GM13976 (cell line): ENCODE data around the gene VAX1.

ENCODE experiments used
- DNase-seq: peaks from one replicate; pipeline ENCODE4 v3.0.0; 2012; ENCODE audit warnings: low spot score
- in situ Hi-C: fragments of 300-500 bp; cut with MboI; formaldehyde crosslinking; loops from one replicate; pipeline ENCODE4 v1.12.0; 2022; ENCODE audit warnings: low sequenced_read_pairs, mixed read lengths, inconsistent platforms; ENCODE audit not compliant: unreplicated experiment
- TF ChIP-seq, protein P1 (sequence below): IDR thresholded peaks from 2 replicates; pipeline ENCODE4 v1.5.1; 2012; ENCODE audit warnings: borderline replicate concordance, mild to moderate bottlenecking; ENCODE audit not compliant: insufficient read depth; ENCODE audit errors: extremely low read depth, missing control alignments, control extremely low read depth

The VAX1 gene

DNA sequence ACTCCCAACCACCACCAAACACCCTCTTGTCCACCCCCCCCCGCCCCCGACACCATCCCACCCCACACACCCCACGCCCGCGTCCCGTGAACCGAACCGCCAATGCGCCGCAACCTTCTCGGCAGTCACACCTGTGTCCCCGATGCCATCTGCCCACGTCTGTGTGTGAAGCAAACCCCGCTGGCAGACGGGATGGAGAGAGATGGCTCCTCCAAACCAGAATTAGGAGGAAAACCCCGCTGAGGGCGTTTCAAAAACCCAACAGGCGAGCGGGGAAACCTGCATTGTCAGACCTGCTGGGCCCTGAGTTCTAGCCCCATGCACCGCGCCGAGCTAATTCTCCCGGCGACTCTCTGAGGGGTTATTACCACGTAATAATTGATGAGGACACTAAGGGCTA, 30.7 kb upstream of the VAX1 start:
- in situ Hi-C loops: no loop called here
- TF ChIP-seq, protein P1, sequence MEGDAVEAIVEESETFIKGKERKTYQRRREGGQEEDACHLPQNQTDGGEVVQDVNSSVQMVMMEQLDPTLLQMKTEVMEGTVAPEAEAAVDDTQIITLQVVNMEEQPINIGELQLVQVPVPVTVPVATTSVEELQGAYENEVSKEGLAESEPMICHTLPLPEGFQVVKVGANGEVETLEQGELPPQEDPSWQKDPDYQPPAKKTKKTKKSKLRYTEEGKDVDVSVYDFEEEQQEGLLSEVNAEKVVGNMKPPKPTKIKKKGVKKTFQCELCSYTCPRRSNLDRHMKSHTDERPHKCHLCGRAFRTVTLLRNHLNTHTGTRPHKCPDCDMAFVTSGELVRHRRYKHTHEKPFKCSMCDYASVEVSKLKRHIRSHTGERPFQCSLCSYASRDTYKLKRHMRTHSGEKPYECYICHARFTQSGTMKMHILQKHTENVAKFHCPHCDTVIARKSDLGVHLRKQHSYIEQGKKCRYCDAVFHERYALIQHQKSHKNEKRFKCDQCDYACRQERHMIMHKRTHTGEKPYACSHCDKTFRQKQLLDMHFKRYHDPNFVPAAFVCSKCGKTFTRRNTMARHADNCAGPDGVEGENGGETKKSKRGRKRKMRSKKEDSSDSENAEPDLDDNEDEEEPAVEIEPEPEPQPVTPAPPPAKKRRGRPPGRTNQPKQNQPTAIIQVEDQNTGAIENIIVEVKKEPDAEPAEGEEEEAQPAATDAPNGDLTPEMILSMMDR: no peak
- DNase-seq: peak; percentile 33

DNA sequence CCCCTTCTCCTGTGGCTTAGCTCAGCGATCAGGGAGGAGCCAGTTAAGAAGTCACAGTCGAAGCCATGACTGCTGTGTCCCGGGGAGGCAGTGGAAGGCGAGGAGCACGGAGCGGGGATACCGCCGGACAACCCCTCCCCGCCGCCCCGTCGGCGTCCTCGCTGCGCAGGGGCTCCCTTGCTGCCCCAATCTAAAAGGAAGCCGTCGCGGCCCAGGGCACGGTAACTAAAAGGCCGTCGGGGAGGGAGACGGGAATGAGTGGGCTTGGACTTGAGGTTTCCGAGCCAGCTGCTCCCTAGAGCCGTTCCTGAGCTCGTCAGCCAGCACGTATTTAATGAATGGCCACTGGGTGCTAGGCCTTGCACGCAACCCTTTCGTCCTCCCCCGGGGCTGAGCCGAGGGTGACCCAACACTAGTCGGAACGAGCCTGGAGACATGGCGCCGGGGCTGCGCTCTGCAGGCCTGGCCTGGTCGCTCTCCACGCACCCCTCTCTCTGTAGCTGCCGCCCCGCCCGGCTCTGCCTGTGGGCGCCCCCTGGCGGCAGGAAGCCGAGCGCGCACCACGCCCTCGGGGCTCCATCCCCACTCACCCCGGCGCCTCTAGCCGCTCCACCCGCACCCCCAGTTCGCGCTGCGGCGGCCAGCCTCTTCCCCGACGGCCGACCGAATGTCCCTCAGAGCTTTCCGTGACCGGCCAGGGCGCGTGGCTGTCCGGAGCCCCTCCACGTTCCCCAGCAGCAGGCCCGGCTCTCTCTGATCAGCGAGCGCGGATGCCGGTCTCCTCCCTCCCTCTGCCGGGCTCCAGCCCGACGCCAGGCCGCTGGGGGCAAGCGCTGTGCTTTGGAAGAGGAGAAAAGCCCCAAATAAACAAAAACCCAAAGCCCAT, 30.0 kb upstream of the VAX1 start:
- DNase-seq: peak; percentile 89
- TF ChIP-seq, protein P1: peak; percentile 67
- in situ Hi-C loops: no loop called here

DNA sequence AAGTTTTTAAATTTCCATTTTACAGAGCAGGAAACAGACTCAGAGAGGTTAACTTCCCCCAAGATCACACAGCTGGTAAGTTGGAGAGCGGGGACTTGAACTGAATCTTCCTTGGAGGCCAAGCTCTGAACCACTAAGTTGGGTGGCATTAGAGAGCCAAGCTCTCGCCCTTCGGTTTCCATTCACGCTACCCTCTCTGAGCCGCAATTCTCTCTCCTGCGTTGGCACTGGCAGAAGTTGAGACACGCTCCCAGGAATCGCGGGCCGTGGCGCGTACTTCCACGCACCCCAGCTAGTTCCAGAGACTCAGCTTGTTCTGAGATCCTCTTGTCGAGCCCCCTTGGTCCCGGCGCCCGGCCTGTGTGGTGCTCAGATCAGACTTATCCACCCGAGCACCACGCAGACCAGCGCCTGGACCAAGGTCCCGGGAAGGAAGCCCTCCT, 29.3 kb upstream of the VAX1 start:
- in situ Hi-C loops: no loop called here
- peak; percentile 36 for DNase-seq
- TF ChIP-seq, protein P1: no peak

DNA sequence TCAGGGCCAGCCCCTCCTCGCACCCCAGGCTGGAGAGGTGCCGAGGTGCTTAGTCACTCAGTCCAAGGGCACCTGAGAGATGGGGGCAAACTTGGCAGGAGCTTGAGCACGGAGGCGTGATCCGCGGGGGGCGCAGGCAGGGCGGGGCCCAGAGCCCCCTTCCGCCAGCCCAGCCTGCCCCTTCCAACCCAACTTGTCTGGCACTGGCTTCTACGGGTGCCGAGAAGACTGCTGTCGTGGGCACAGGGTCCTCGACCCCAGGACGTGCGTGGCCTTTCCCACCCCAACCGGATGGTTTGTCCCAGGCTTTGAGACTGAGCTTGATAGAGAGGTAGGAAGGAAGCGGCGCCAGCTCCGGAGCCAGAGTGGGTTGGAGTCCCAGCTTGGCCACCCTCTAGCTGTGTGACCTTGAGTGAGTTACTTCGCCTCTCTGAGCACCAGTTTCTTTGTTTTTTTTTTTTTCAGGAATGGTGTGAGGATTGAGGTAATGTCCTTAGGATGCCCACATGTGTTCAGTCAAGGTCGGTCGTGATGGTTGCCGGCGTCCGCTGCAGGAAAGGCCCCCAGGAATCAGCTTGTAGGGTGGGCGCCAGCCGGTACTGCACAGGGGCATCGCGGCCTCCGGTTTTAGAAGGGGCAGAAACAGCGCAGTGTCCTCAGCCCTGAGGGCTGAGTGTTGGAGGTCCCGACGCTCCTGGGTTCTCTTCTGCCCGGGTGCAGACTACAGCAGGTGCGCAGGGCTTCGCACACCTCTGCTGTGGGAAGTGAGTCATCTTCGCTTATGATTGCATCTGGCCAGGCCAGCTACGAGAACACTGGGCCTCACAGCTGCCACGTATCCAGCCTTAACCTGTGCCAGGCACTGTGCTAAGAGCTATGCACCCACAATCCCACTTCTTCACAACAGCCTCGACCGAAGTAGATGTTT, 28.6 kb upstream of the VAX1 start:
- TF ChIP-seq, protein P1: no peak
- in situ Hi-C loops: no loop called here
- peak; percentile 35 for DNase-seq

DNA sequence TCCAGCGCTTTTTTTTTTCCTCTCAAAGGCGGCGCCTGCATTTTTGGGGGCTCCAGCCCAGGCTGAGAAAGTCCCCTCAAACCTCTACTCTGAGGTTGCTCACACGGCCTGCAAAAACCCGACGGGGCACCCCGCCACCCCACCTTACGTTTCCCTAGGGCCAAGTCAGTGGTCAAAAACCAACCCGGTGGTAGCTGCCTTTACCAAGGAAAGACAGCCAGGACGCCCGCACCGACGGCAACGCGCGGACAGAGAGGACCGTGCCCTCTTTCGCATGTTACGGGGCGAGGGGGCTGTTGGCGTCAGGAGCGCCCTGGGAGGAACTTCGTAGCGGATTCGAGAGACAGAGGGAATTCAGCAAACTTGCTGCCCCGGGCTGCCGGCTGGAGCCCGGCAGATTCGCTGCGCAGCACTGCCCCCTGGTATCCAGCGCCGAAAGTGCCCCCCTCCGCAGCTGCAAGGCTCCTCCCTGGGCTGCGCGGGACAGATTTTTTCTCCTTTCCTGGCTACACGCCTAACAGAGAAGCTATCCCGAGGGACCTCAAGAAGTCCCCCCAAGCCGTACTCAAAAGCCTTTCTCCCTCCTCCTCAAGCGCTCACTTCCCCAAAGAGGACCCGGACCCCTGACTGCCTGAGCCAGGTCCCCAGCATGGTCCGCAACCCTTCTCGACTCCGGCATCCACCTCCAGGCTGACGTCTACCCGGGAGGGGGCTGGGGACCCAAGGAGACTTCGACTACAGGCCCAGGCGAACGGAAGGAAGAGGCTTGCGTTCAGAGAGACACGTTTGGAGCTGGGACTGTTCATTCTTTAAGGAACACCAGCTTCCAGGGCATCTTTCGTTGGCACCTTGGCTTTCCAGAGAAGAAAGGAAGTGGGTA, 27.7 kb upstream of the VAX1 start:
- in situ Hi-C loops: no loop called here
- DNase-seq: peak; percentile 53
- TF ChIP-seq, protein P1: no peak
